GM12864 (cell line): ENCODE results near the gene OPRM1.
"Not testable (repeated sequence)": the region's sequence is repeated elsewhere in the genome, so short reads cannot be mapped to it uniquely, and the experiment has no call there.

Source experiments
- DNase-seq: peaks from one replicate; pipeline ENCODE4 v3.0.0-alpha.2; 2011; ENCODE audit warnings: low read depth
- H3K4me3 ChIP-seq: 2 replicates; pipeline ENCODE4 v1.5.1; 2011; ENCODE audit warnings: mild to moderate bottlenecking, low read depth, low read length, control low read depth
- TF ChIP-seq, protein P1 (sequence below): IDR thresholded peaks from 2 replicates; pipeline ENCODE4 v1.5.1; 2011; ENCODE audit warnings: low read depth, mild to moderate bottlenecking, moderate library complexity, low read length, control low read depth, inconsistent platforms; ENCODE audit errors: missing control alignments

The OPRM1 gene

DNA sequence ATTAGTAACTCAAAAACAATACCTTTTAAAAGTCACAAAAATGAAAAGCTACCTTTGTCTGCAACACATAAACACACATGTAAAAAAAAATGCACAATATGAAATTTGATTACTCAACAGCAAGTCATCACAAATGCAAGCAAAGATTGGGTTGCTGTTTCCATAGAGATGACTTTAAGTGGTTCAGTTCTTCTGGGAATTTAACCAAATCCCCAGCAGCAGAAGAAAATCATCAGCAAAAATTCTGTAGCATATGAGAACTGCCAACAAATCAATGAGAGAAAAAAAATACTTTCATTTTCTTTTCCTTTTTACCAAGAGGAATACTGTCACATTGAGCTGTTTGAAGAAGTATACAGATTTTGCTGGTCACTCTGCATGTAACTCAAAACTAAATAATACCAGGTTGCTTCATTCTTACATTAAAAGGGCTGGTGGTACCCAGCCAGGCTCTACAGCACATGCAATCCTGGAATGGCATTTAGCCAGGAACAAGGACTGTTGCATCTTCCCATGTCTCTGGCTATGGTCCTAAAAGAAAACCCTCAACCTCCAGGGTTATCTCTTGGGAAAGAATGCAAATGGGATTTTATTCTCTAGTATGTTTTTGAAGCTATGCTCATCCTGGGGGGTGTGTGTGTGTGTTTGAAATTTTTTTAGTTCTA lies 158.3 kb downstream of the OPRM1 start:
- H3K4me3 ChIP-seq: no peak overlapping the region

DNA sequence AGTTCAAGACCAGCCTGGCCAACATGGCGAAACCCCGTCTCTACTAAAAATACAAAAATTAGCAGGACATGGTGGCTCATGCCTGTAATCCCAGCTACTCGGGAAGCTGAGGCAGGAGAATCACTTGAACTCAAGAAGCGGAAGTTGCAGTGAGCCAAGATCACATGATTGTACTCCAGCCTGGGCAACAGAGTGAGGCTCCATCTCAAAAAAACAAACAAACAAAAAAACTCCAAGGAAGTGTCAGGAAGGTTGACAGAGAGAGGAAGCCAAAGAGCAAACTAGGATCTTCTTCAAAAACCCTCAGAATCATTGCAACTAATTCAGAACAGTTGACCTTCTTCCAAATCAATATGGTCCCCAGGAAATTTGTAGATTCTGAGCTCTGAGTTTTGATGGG lies 162.6 kb downstream of the OPRM1 start:
- not testable (repeated sequence) for DNase-seq, H3K4me3 ChIP-seq

More for the DNA sequence above, 158.3 kb downstream of the OPRM1 start:
- DNase-seq: no peak
- TF ChIP-seq, protein P1, sequence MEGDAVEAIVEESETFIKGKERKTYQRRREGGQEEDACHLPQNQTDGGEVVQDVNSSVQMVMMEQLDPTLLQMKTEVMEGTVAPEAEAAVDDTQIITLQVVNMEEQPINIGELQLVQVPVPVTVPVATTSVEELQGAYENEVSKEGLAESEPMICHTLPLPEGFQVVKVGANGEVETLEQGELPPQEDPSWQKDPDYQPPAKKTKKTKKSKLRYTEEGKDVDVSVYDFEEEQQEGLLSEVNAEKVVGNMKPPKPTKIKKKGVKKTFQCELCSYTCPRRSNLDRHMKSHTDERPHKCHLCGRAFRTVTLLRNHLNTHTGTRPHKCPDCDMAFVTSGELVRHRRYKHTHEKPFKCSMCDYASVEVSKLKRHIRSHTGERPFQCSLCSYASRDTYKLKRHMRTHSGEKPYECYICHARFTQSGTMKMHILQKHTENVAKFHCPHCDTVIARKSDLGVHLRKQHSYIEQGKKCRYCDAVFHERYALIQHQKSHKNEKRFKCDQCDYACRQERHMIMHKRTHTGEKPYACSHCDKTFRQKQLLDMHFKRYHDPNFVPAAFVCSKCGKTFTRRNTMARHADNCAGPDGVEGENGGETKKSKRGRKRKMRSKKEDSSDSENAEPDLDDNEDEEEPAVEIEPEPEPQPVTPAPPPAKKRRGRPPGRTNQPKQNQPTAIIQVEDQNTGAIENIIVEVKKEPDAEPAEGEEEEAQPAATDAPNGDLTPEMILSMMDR: no peak

DNA sequence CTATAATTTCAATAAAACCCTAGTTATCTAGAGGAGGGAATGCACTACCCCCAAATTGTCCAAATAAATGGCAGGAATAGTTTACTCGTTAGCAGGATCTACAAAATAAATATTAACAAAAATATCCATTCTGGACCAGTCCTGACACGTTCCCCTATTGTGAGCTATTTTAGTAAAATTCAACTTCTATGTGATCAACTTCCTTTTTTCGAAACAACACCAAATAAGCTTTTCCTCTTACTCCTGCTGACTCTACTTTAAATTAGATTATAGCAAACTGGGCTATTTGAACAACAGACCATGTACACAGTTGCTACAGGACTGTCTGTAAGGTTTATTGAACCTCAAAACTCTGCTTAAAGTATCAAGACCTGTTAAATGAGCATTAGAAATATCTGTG lies 163.3 kb downstream of the OPRM1 start:
- no peak for DNase-seq
- TF ChIP-seq, protein P1: no peak
- no peak overlapping the region for H3K4me3 ChIP-seq

DNA sequence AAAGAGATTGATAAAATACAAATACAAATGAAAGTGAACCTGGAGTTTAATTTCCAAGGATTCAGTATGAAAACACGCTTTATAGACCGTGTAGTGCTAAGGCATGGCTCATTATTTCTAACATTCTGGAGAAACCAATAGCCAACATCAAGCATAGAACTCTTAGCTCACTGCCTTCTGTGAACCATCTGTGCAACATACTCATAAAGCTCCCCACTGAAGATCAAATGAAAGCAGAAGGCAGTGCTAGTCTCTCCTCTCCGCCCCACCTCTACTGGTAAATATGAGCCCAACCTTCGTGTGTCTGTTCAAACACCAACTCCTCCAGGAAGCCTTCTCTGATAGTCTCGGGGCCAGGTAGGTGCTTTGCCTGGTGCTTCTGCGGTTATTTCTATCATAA lies 163.9 kb downstream of the OPRM1 start:
- no peak overlapping the region for H3K4me3 ChIP-seq
- TF ChIP-seq, protein P1: no peak
- DNase-seq: no peak

DNA sequence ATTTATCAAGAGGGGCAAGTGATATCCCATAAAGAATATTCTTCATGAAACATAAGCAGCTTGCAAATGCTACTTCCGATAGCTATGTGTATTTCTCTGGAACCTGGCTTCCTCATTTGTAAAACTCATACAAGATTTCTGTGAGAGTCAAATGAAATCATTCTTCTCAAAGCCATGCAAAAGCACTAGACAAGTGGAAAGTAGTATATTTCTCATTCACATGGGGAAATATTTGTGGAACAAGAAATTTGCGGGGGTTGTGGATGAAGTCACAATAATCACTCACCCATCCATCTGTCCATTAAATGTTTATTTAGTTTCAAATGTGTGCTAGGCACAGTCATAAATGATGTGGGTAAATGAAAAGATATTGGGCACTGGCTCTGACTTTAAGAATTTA lies 167.1 kb downstream of the OPRM1 start:
- no peak overlapping the region for H3K4me3 ChIP-seq
- TF ChIP-seq, protein P1: no peak
- DNase-seq: no peak

DNA sequence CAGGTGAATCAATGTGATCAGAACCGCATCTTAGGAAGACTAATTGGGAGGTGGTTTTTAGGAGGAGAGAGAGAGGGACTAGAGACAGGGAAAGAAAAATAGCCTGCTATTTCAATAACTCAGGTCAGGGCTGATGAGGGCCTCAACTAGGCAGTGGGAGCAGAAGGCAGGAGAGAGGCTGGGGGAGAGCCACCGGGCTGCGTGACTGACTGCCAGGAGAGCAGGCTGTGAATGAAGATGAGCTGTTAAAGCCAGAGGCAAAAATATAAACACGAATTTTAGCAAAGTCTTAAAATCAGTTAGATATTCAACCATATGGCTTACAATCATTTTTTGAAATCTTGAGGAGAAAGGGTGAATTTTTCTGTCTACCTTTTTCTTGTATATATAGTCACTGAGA lies 168.0 kb downstream of the OPRM1 start:
- H3K4me3 ChIP-seq: no peak overlapping the region
- no peak for DNase-seq
- TF ChIP-seq, protein P1: no peak

DNA sequence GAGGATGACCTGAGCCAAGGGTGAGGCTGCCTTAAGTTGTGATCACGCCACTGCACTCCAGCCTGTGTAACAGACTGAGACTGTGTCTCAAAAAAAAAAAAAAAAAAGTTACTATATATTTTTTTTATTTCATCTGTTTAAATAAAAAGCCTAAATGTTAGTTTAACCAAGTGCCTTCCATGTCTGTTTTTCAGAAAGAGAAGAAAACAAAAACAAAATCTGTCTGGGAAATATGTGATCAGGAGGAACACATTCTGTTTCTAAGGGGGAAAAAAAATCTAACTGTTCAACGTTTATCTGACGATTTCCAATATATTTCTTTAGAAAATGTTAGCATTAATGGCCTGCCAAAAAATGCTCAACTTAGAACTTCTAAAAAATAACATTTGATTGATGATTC lies 170.5 kb downstream of the OPRM1 start:
- H3K4me3 ChIP-seq: no peak overlapping the region
- TF ChIP-seq, protein P1: no peak
- no peak for DNase-seq

DNA sequence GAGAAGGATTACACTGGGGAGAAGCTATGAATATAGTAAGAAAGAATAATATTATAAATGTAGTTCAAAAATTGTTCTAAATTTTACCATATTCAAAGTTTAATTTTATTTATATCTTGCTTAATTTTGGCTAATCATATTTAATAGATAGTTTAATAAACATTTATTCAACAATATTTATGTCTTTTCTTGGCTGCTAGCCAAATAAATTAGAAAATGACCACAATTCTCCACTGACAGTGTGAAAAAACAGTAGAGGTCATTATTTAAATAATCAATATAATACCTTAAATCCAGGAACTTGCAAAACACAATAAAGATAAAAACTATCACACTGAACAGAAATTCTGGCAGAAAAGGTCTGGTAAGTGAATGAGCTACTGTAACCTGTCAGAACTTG lies 171.6 kb downstream of the OPRM1 start:
- TF ChIP-seq, protein P1: no peak
- H3K4me3 ChIP-seq: no peak overlapping the region
- no peak for DNase-seq
